Measurements from ENCODE around the gene CPED1.

CPED1 gene

DNA sequence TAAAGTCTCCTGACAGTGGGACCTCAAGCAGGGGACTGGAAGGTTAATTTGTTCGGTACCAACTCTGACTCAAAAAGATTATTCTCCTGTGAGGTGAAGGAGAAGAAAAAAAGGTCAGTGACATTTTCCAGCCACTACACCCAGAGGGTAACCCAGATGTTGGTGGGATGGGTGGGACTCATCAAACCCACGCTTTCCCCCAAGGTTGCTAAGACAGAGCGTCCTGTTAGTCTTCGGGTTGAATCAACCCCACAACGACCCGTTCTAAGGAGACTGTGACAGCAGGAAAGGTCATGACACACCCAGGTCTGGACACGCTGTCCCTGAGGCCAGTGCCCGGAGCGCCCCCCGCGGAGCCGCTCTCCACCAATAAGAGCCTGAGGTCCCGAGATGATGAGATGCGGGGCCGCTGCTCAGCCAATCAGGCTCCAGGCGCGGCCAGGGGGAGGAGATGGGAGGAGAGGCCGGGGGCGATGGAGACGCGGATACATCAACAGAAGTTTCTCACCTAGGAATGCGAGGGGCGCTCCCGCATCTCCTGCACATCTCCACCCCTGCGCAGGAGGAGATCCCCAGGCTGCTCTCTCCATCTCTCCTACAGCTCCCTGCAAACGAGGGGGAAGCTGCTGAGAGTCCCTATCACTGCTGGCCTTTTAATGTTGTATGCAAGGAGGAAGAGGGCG, 340.1 kb downstream of the CPED1 start, which contains the start of gene WNT16:
WNT16 (plus strand) TSS at position 493 of the 683 bp plus-strand sequence. CDS start 293 bp downstream, outside the sequence.
- peak; percentile 83 for DNase-seq (ENCODE audit: low spot score)

GRCh38 chr7:121329191-121330052, 340.9 kb downstream of the CPED1 start:
- DNase-seq (ENCODE audit: low spot score) = peak; percentile 74

DNA sequence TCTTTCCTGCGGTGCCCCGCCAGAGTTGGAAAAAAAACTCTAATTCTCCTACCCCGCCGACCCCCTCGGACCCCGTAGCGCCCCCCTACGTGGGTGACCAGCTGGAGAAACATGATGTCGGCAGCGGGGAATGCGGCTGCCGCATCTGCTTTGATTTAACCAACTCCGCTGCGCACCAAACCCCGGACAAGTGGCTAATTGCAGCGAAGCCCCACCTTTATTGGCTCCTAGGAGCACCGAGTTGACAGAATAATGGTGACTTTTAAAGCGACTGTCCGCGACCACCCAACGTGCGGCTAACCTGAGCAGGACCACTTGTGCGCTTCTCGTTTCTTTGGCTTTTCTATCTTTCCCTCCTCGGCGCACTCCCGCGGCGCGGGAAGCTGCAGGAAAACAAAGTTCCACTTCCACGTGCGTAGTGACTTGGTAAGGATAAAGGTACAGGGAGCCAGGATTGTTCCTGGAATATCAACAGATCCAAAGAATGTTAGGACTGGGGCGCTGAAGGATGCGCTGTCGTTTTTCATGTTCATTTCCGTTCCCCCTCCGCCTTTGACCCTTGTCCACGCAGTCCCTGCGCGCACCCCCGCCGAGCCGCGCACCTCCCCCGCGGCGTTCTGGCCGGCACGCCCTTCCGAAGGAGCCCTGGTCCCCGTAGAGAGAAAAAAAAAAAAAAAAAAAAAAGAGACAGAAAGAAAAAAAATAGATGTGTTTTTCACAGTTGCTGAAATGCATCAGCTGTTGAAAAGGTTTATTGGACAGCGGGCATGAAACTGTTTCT, 341.7 kb downstream of the CPED1 start:
- peak; percentile 69 for DNase-seq (ENCODE audit: low spot score)

- DNase-seq (ENCODE audit: low spot score) = no peak
These were observed 342.5 kb downstream of the CPED1 start for GRCh38 chr7:121331048-121331447.

DNA sequence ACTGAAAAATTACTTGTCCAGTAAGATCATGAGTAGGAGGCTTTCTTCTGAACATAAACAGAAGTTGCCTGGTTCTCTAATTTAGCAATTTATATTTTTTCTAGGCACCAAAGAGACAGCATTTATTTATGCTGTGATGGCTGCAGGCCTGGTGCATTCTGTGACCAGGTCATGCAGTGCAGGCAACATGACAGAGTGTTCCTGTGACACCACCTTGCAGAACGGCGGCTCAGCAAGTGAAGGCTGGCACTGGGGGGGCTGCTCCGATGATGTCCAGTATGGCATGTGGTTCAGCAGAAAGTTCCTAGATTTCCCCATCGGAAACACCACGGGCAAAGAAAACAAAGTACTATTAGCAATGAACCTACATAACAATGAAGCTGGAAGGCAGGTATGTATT, 343.1 kb downstream of the CPED1 start:
- no peak for DNase-seq (ENCODE audit: low spot score)

GRCh38 chr7:121334376-121334775, 345.9 kb downstream of the CPED1 start:
- DNase-seq (ENCODE audit: low spot score) = no peak

- no peak for DNase-seq (ENCODE audit: low spot score)
These were observed 346.6 kb downstream of the CPED1 start for GRCh38 chr7:121334875-121335648.

- no peak for DNase-seq (ENCODE audit: low spot score)
These were observed 348.1 kb downstream of the CPED1 start for GRCh38 chr7:121336579-121336978.

GRCh38 chr7:121337398-121337797, 348.9 kb downstream of the CPED1 start:
- no peak for DNase-seq (ENCODE audit: low spot score)

GRCh38 chr7:121339082-121339481, 350.6 kb downstream of the CPED1 start:
- DNase-seq (ENCODE audit: low spot score) = no peak

DNA sequence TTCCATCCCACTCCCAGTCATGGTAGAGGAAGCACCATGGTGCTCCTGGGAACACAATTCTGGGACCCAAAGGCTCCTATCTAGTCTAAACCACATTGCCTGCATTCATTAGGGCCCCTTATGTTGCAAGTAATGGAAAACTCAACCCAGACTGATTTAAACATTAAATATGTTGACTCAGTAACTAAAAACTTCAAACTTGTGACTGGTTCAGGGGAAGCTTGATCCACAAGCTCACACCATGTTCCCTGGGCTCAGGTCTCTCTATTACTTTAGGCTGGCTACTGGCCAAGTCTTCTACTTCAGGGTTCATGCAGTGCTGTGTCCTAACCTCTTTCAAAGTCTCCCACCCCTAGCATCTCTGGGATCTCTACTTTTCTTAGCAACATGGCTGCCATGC, 353.4 kb downstream of the CPED1 start:
- no peak for DNase-seq (ENCODE audit: low spot score)

DNA sequence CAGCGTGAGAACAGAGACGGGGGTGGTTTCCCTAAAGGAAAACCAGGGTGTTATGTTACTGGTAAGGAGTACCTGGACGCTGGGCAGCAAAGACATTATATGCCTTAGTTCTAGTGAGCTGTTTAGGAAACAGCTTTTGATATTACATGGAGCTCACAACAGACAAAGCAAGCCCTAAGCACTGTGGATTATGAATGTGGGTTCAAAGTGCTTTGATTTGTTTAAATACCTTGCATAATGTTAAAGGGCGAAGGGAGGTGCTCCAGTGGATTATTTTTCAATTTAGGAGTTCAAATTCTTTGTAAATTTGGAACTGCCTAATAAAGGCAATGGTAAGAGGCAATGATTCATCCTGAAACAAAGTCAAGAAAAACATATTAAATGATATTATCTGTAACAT, 354.1 kb downstream of the CPED1 start:
- DNase-seq (ENCODE audit: low spot score) = no peak

- no peak for DNase-seq (ENCODE audit: low spot score)
These were observed 354.8 kb downstream of the CPED1 start for GRCh38 chr7:121343302-121343701.

- no peak for DNase-seq (ENCODE audit: low spot score)
These were observed 355.6 kb downstream of the CPED1 start for GRCh38 chr7:121344093-121344492.

DNA sequence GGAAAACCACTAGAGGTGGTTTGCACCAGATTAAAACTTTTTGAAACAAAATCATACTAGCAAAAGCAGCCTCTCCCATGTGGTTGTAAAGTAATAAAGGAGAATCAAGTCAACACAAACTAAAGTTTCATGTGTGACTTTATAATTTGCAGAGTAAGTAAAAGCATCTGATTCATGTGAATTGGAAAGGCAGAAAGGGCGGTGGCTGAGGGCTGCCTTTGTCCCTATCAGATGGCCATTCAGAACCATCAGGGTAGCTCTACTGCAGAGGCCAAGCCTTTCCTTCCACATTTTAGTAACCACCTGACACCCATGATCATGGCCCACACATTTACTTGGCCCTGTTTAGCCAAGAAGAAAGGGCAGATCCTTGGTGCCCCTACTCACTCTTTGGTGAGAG, 356.0 kb downstream of the CPED1 start:
- no peak for DNase-seq (ENCODE audit: low spot score)

Measured in ecto neural progenitor cell (in vitro differentiated cells).